PC-3 (cell line): ENCODE measurements around the gene MMP21. TPM values are rescaled to one million over a fixed set of nuclear protein-coding genes. Genes with fewer than 3 reads are reported as not detected.

Experiments
- ATAC-seq: fragments of 200-7000 bp; cut with Tn5 transposase; 2 replicates; pipeline ENCODE4 v1.9.1; 2020; ENCODE audit warnings: mild to moderate bottlenecking, moderate library complexity
- BruUV-seq: library from RNA; stranded (reverse); fragments of 400-500 nt; replicated peaks from 2 replicates; lab custom pipeline; 2021; lab: Mats Ljungman, UMichigan
- CTCF ChIA-PET: fragments of 300-600 bp; sonication (Branson Sonifier 250); formaldehyde crosslinking; loops from one replicate; lab custom pipeline; 2022; ENCODE audit warnings: antibody characterized with exemption; lab: Charles Lee
- POLR2A ChIA-PET: fragments of 300-600 bp; sonication (Branson Sonifier 250); formaldehyde crosslinking; loops from one replicate; lab custom pipeline; 2022; ENCODE audit warnings: antibody characterized with exemption; ENCODE audit not compliant: unreplicated experiment; lab: Charles Lee
- DNase-seq: peaks from one replicate; pipeline ENCODE4 v3.0.0-alpha.2; 2015
- H2AFZ ChIP-seq: fragments of 300-600 bp; sonication (generic); 2 replicates; pipeline ENCODE4 v1.6.0; 2016; ENCODE audit warnings: antibody characterized with exemption, low read length
- H3F3A ChIP-seq: fragments of 300-600 bp; sonication (generic); one replicate; pipeline ENCODE4 v1.6.0; 2017; ENCODE audit warnings: antibody characterized with exemption, low read length, control low read depth, mild to moderate bottlenecking; ENCODE audit not compliant: unreplicated experiment
- H3K27ac ChIP-seq: fragments of 300-600 bp; sonication (generic); 2 replicates; pipeline ENCODE4 v1.5.1; 2016; ENCODE audit warnings: mild to moderate bottlenecking, low read length
- H3K27me3 ChIP-seq: fragments of 300-600 bp; sonication (generic); 2 replicates; pipeline ENCODE4 v1.6.1; 2016; ENCODE audit warnings: low read length, mixed read lengths
- H3K36me3 ChIP-seq: fragments of 300-600 bp; sonication (generic); 2 replicates; pipeline ENCODE4 v1.6.1; 2016; ENCODE audit warnings: low read depth, mixed run types, low read length, mixed read lengths
- H3K4me1 ChIP-seq: fragments of 300-600 bp; sonication (generic); 2 replicates; pipeline ENCODE4 v1.5.1; 2016; ENCODE audit warnings: low read length; ENCODE audit not compliant: insufficient read depth
- H3K4me2 ChIP-seq: fragments of 300-600 bp; sonication (generic); 2 replicates; pipeline ENCODE4 v1.6.0; 2016; ENCODE audit warnings: low read length
- H3K4me3 ChIP-seq: fragments of 300-600 bp; sonication (generic); 2 replicates; pipeline ENCODE4 v1.5.1; 2016; ENCODE audit warnings: mild to moderate bottlenecking, low read length, mixed read lengths
- H3K79me2 ChIP-seq: fragments of 300-600 bp; sonication (generic); 2 replicates; pipeline ENCODE4 v1.6.1; 2017; ENCODE audit warnings: low read length, mixed read lengths
- H3K9ac ChIP-seq: fragments of 300-600 bp; sonication (generic); 2 replicates; pipeline ENCODE4 v1.6.0; 2016; ENCODE audit warnings: mild to moderate bottlenecking, low read length
- H3K9me2 ChIP-seq: fragments of 300-600 bp; sonication (generic); replicated peaks from 2 replicates; pipeline ENCODE4 v1.6.1; 2016; ENCODE audit warnings: mixed run types, low read length, mixed read lengths
- H3K9me3 ChIP-seq: fragments of 300-600 bp; sonication (generic); 2 replicates; pipeline ENCODE4 v1.6.1; 2016; ENCODE audit warnings: low read length, mixed read lengths
- H4K20me1 ChIP-seq: fragments of 300-600 bp; sonication (generic); 2 replicates; pipeline ENCODE4 v1.6.1; 2016; ENCODE audit warnings: low read length, mixed read lengths
- CTCF ChIP-seq: fragments of 300-600 bp; sonication (generic); conservative IDR thresholded peaks from 2 replicates; pipeline ENCODE4 v1.5.1; 2017; ENCODE audit warnings: antibody characterized with exemption, low read depth, mild to moderate bottlenecking, low read length
- EZH2 ChIP-seq: fragments of 300-600 bp; sonication (generic); IDR thresholded peaks from one replicate; pipeline ENCODE4 v1.6.1; 2017; ENCODE audit warnings: antibody characterized with exemption, mild to moderate bottlenecking, low read length; ENCODE audit not compliant: unreplicated experiment
- EZH2phosphoT487 ChIP-seq: fragments of 300-600 bp; sonication (generic); IDR thresholded peaks from 2 replicates; pipeline ENCODE4 v1.6.1; 2018; ENCODE audit warnings: mild to moderate bottlenecking, antibody characterized with exemption, low read length, borderline replicate concordance
- intact Hi-C: fragments of 100-400 bp; cut with micrococcal nuclease; formaldehyde crosslinking; loops from 2 replicates; pipeline ENCODE4 v1.9.0; 2023
- total RNA-seq: library from RNA; depleted of rRNA; stranded (reverse); fragments of >200 nt; gene quantifications from 2 replicates; pipeline ENCODE4 v1.2.3, GENCODE V29; 2014

Gene MMP21
- total RNA-seq, 1 experiment from 2014 or later = not detected

GRCh38 chr10:125756853-125757487 lies 18.7 kb downstream of the MMP21 start:
- Histone ChIP-seq H3K4me3 (no peak overlapping the region), H3K27ac (no peak overlapping the region), H3F3A (no peaks in the 10 kb centered on the region), H3K9me2 (no peaks in the 10 kb centered on the region), H4K20me1 (no peaks in the 10 kb centered on the region), H3K4me1 (no peaks in the 10 kb centered on the region), H3K79me2 (no peaks in the 10 kb centered on the region), H3K9ac (no peak overlapping the region), H3K9me3 (no peaks in the 10 kb centered on the region), H2AFZ (no peak overlapping the region), H3K4me2 (no peak overlapping the region), H3K36me3 (peaks cover 33% of the 10 kb centered on the region; the same call in 1 of the 2 replicates), H3K27me3 (no peaks in the 10 kb centered on the region)
- DNase-seq (no peak), ATAC-seq (no peak)
- TF ChIP-seq CTCF = no peak
- TF ChIP-seq EZH2phosphoT487 = no peak
- TF ChIP-seq EZH2 = no peak
- ChIA-PET CTCF (no interaction called here), POLR2A (no interaction called here)
- intact Hi-C loops = no loop called here
- BruUV-seq = no TSS peak

DNA sequence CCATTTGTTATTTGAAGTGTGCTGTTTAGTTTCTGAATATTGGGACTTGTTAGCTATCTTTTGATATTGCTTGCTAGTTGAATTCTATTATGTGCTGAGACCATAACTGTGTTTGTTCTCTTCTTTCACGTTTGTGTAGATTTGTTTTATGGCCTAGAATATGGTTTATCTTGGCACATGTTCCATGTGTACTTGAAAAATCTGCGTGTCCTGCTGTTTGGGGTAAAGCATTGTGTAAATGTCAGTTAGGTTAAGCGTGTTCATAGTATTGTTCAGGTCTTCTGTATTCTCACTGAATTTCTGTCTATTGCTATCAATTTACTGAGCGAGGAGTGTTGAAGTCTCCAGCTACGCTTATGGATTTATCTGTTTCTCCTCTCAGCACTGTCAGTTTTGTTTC lies 19.4 kb downstream of the MMP21 start:
- intact Hi-C loops = no loop called here
- H3K36me3 ChIP-seq = peaks cover 36% of the 10 kb centered on the region; the same call in 1 of the 2 replicates
- BruUV-seq = no TSS peak
- no peaks in the 10 kb centered on the region for H3K9me3 ChIP-seq
- no peaks in the 10 kb centered on the region for H3K4me1 ChIP-seq
- no peaks in the 10 kb centered on the region for H3K79me2 ChIP-seq
- H3K27ac ChIP-seq = no peak overlapping the region
- POLR2A ChIA-PET = interaction anchor here (0.5 to 0.6 kb wide), 2 partner anchors 28 to 32 kb away, joined by 5 read pairs; no protein-coding TSS in a partner anchor
- ATAC-seq (no peak), DNase-seq (no peak)
- H3K27me3 ChIP-seq = no peaks in the 10 kb centered on the region
- no peaks in the 10 kb centered on the region for H3K9me2 ChIP-seq
- no peak overlapping the region for H2AFZ ChIP-seq
- CTCF ChIA-PET = no interaction called here
- H3F3A ChIP-seq = no peaks in the 10 kb centered on the region
- H4K20me1 ChIP-seq = no peaks in the 10 kb centered on the region
- no peak overlapping the region for H3K9ac ChIP-seq
- TF ChIP-seq CTCF (no peak), EZH2phosphoT487 (no peak), EZH2 (no peak)
- H3K4me2 ChIP-seq = no peak overlapping the region
- no peak overlapping the region for H3K4me3 ChIP-seq

GRCh38 chr10:125747417-125747816 lies 28.2 kb downstream of the MMP21 start:
- Histone ChIP-seq H3K9me2 (no peaks in the 10 kb centered on the region), H3K79me2 (no peaks in the 10 kb centered on the region), H3K4me3 (no peak overlapping the region), H3K4me1 (no peaks in the 10 kb centered on the region), H3K27me3 (no peaks in the 10 kb centered on the region), H3K9ac (no peak overlapping the region), H3K9me3 (no peaks in the 10 kb centered on the region), H3K4me2 (no peak overlapping the region), H4K20me1 (no peaks in the 10 kb centered on the region), H3F3A (no peaks in the 10 kb centered on the region), H3K27ac (no peak overlapping the region), H2AFZ (no peak overlapping the region), H3K36me3 (peaks cover 36% of the 10 kb centered on the region)
- intact Hi-C loops = no loop called here
- DNase-seq = no peak
- no peak for ATAC-seq
- ChIA-PET POLR2A (no interaction called here), CTCF (no interaction called here)
- no peak for TF ChIP-seq EZH2phosphoT487
- no peak for TF ChIP-seq EZH2
- no peak for TF ChIP-seq CTCF
- BruUV-seq = no TSS peak
